ENCODE data around the gene MFSD11. TPM values are rescaled to one million over a fixed set of nuclear protein-coding genes. Genes with fewer than 3 reads are reported as not detected.
"Not testable (repeated sequence)": the region's sequence is repeated elsewhere in the genome, so short reads cannot be mapped to it uniquely, and the experiment has no call there.

The MFSD11 gene
- total and polyA plus RNA-seq, 10 donors = 6.9 to 45.4 (median 31.7) TPM

DNA sequence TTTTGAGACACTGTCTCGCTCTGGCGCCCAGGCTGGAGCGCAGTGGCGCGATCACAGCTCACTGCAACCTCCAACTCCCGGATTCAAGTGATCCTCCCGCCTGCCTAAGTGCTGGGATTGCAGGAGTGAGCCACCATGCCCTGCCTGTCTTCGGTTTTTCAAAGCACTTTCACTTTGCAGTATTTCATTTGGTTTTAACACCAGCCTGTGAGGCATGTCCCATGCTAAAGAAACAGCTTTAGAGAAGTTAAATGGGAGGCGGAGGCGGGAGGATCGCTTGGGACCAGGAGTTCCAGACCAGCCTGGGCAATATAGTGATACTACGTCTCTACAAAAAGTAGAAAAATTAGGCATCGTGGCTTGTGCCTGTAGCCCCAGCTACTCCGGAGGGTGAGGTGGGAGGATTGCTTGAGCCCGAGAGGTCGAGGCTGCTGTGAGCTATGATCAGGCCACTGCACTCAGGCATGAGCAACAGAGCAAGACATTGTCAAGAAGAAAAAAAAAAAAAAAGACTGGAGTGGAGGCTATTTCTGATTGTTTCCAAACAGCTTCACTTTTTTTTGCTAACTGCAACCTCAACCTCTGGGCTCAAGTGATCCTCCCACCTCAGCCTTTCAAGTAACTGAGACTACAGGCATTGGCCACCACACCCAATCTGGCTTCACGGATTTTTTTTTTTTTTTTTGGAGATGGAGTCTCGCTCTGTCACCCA lies 10.0 kb upstream of the MFSD11 start:
- Histone ChIP-seq H3K4me1 (peaks cover 50 to 89% (median 85%) of the 10 kb centered on the region in 6 donors), H3K4me3 (peak overlapping the region; percentile 59 to 98 (median 88)), H3K36me3 (peaks cover 0 to 71% (median 50%) of the 10 kb centered on the region in 6 donors), H3K9me3 (no peaks in the 10 kb centered on the region), H3K27ac (peak overlapping the region; percentile 93 to 100 (median 100)), H3K27me3 (replicated peaks in 1 of 7) (no peaks in the 10 kb centered on the region)
- intact Hi-C loops (cut with DNase I; ENCODE audit: low total_unique reads) = no loop called here
- WGBS, 5 donors = 38 to 52% (median 43%) methylated on average over 18 of the region's 18 CpGs
- no peak for DNase-seq
- TF ChIP-seq POLR2AphosphoS5 (IDR thresholded peaks at IDR 0.05) = no peak
- TF ChIP-seq POLR2A (IDR thresholded peaks at IDR 0.05) = peak in 1 of 3 donors; percentile 14

DNA sequence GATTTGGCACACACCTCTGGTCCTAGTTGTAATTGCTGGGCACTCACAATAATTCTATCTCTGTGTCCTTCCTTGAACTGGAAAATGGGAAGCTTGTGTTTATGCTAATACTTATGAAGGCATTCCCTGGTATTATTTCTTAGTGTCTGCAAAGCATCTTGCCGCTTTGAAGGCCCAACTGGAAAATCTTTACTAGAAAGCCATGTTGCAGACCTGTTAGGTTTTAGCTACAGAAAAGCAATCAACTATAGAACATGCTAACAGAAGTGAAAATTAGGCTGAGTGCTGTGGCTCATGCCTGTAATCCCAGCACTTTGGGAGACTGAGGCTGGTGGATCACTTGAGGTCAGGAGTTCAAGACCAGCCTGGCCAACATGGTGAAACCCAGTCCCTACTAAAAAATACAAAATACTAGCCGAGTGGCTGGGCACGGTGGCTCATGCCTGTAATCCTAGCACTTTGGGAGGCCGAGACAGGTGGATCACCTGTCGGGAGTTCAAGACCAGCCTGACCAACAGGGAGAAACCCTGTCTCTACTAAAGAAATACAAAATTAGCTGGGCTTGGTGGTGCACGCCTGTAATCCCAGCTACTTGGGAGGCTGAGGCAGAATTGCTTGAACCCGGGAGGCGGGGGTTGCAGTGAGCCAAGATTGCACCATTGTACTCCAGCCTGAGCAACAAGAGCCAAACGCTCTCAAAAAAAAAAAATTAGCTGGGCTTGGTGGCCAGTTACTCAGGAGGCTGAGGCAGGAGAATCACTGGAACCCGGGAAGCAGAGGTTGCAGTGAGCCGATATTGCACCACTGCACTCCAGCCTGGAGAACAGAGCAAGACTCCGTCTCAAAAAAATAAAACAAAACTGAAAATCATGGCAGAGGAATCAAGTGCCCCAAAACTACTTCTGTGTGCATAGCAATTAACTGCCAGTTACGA lies 5.9 kb upstream of the MFSD11 start:
- WGBS, 5 donors = 75 to 87% (median 81%) methylated on average over 13 of the region's 13 CpGs
- Histone ChIP-seq H3K4me1 (peaks cover 60 to 91% (median 87%) of the 10 kb centered on the region in 6 donors), H3K36me3 (peaks cover 0 to 77% (median 51%) of the 10 kb centered on the region in 6 donors), H3K27ac (peak overlapping the region in 6 of 8 donors; percentile 8 to 35 (median 20))
- intact Hi-C loops (cut with DNase I; ENCODE audit: low total_unique reads); DNase-seq; H3K4me3 ChIP-seq; H3K27me3 ChIP-seq (replicated peaks in 1 of 7); H3K9me3 ChIP-seq: not testable (repeated sequence)

DNA sequence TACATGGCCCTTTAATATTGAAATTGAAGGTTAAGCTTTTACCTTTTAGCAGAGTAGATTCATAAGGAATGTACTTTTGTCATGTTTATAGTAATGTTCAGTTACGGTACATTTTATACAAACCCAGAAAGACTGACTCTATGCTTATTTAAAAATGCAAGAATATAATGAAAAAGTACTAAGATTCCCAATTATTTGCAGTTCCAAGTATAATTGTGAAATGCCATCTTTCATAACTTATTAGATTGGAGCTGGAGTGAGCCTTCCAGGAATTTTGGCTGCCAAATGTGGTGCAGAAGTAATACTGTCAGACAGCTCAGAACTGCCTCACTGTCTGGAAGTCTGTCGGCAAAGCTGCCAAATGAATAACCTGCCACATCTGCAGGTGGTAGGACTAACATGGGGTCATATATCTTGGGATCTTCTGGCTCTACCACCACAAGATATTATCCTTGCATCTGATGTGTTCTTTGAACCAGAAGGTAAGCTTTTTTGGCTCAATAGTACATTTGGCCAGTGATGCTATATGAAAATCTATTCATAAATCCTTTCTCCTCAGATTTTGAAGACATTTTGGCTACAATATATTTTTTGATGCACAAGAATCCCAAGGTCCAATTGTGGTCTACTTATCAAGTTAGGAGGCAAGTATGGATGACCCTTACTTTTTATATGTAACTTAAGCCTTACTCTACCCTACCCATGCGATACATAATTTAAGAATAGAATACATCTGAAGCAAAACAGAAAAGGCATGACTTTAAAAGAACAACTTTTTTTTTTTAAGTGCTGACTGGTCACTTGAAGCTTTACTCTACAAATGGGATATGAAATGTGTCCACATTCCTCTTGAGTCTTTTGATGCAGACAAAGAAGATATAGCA lies 4.9 kb upstream of the MFSD11 start:
- Histone ChIP-seq H3K27me3 (replicated peaks in 1 of 7) (no peaks in the 10 kb centered on the region), H3K36me3 (peaks cover 0 to 77% (median 51%) of the 10 kb centered on the region in 6 donors), H3K4me3 (peak overlapping the region in 1 of 8 donors; percentile 99), H3K4me1 (peaks cover 54 to 82% (median 80%) of the 10 kb centered on the region in 6 donors), H3K27ac (peak overlapping the region in 7 of 8 donors; percentile 13 to 99 (median 98)), H3K9me3 (no peaks in the 10 kb centered on the region)
- TF ChIP-seq, protein P1, sequence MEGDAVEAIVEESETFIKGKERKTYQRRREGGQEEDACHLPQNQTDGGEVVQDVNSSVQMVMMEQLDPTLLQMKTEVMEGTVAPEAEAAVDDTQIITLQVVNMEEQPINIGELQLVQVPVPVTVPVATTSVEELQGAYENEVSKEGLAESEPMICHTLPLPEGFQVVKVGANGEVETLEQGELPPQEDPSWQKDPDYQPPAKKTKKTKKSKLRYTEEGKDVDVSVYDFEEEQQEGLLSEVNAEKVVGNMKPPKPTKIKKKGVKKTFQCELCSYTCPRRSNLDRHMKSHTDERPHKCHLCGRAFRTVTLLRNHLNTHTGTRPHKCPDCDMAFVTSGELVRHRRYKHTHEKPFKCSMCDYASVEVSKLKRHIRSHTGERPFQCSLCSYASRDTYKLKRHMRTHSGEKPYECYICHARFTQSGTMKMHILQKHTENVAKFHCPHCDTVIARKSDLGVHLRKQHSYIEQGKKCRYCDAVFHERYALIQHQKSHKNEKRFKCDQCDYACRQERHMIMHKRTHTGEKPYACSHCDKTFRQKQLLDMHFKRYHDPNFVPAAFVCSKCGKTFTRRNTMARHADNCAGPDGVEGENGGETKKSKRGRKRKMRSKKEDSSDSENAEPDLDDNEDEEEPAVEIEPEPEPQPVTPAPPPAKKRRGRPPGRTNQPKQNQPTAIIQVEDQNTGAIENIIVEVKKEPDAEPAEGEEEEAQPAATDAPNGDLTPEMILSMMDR (IDR thresholded peaks at IDR 0.05 in 8 of 11, conservative IDR thresholded peaks at IDR 0.05 in 3 of 11) = no peak
- TF ChIP-seq POLR2A (IDR thresholded peaks at IDR 0.05) (no peak), POLR2AphosphoS5 (IDR thresholded peaks at IDR 0.05) (no peak)
- DNase-seq = no peak
- 74 to 90% (median 80%) methylated on average over 3 of the region's 3 CpGs for WGBS, 5 donors
- intact Hi-C loops (cut with DNase I; ENCODE audit: low total_unique reads) = no loop called here

DNA sequence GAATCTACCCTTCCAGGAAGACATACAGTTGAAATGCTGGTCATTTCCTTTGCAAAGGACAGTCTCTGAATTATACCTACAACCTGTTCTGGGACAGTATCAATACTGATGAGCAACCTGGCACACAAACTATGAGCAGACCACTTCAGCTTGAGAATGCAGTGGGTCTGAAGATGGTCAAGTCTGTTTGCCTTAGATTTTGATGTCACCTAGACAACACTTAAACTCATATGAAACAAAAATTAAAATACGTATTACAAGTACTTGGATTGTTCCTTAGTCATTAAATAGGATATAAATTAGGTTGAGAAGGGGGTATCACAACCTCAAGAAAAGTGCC lies 4.3 kb upstream of the MFSD11 start:
- H3K36me3 ChIP-seq = peaks cover 0 to 76% (median 51%) of the 10 kb centered on the region in 6 donors
- intact Hi-C loops (cut with DNase I; ENCODE audit: low total_unique reads) = no loop called here
- no peaks in the 10 kb centered on the region for H3K27me3 ChIP-seq (replicated peaks in 1 of 7)
- no peak for DNase-seq
- WGBS, 5 donors = 65 to 75% (median 71%) methylated on average over 1 of the region's 1 CpG
- peaks cover 48 to 82% (median 78%) of the 10 kb centered on the region in 6 donors for H3K4me1 ChIP-seq
- TF ChIP-seq POLR2AphosphoS5 (IDR thresholded peaks at IDR 0.05) (peak in 1 of 3 donors; percentile 7), POLR2A (IDR thresholded peaks at IDR 0.05) (no peak)
- no peaks in the 10 kb centered on the region for H3K9me3 ChIP-seq
- H3K4me3 ChIP-seq = peak overlapping the region in 4 of 8 donors; percentile 82 to 99 (median 88)
- H3K27ac ChIP-seq = peak overlapping the region in 6 of 8 donors; percentile 97 to 99 (median 98)

Data from spleen (tissue), 11 donors.